Measurements from ENCODE around the gene PASK.

PASK gene

GRCh38 chr2:241154915-241155314 is 5.6 kb upstream of the PASK start:
- no peak for TF ChIP-seq CTCF (IDR thresholded peaks at IDR 0.05; ENCODE audit: borderline replicate concordance, insufficient read depth, low read depth, low read length)
- no peak overlapping the region for H3K4me3 ChIP-seq (ENCODE audit: low read depth, low read length)

GRCh38 chr2:241153616-241154015 is 4.3 kb upstream of the PASK start:
- H3K4me3 ChIP-seq (ENCODE audit: low read depth, low read length) = no peak overlapping the region
- no peak for TF ChIP-seq CTCF (IDR thresholded peaks at IDR 0.05; ENCODE audit: borderline replicate concordance, insufficient read depth, low read depth, low read length)

DNA sequence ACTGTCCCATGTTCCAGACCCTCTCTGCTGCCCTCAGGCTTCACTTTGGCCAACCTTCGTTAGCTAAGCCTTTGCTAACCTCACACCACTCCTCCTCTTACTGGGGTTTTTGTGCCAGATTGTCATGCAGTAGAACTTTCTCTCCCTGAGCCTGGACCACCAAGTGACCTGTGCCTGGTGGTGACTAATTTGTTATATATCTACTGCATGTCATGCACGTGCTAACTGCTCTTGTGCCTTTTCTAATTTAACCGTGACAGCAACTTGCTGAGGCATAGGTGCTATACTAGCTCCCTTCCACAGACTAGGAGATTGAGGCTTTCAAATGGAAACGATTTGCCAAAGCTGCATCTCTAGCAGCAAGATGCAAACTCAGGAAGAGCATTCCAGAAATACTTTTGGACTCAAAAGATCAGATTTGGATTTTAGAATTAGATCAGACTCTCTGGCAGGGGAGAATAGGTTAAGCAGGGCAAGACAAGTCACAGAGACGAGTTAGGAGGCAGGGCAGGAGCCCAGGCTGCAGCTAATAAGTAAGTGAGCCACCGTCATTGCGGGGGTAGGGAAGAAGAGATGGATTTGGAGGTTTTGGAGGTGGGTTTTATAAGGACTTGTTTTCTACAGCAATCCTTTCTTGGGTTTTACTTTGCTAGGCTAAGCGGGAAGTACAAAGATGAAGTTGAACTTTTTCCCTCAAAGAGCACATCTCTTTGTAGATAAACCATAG is 2.8 kb upstream of the PASK start:
- H3K4me3 ChIP-seq (ENCODE audit: low read depth, low read length) = no peak overlapping the region
- no peak for TF ChIP-seq CTCF (IDR thresholded peaks at IDR 0.05; ENCODE audit: borderline replicate concordance, insufficient read depth, low read depth, low read length)

DNA sequence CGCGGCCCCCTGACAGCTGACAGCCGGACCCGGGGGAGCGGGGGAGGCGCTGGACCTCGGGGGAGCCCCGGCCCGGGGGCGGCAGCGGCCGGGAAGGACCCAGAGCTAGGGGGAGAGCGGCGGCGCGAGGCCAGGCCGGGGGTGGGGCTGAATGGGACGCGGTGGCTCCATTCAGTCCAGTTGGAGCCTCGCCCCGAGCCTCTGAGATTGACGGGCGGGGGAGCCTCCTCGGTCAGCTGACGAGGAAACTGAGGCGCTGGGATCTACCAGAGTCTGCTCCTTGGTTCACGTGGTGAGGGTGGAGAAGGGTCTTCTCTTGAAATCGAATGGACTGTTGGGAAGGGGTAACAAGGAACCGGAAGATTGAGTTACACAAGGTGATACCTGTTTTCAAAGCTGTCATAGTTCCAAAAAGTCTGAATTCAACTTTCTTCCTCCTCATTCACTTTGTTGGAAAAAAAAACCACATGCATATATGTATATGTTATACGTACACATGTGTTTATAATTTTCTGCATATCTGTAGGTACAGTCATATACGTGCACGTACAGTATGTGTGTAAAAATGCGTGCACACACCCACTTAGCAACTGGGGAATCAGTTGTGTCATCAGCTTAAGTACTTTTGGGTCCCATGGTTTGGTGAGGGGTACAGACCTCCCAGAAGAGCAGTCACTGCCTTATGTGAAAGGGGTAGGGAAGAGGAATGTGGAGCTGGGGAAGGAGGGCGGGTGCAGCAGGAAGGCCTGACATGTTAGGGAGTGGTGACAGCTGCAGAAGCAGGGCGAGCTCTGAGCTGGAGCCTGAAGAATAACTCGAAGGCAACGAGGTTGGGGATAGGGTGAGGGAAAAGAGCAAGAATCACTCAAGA is 1.6 kb upstream of the PASK start:
- peak overlapping the region; percentile 68 for H3K4me3 ChIP-seq (ENCODE audit: low read depth, low read length)
- TF ChIP-seq CTCF (IDR thresholded peaks at IDR 0.05; ENCODE audit: borderline replicate concordance, insufficient read depth, low read depth, low read length) = no peak

- H3K4me3 ChIP-seq (ENCODE audit: low read depth, low read length) = peak within 1 kb of the TSS; percentile 68
- peak; percentile 48; the same call in 1 of the 2 replicates for TF ChIP-seq CTCF (IDR thresholded peaks at IDR 0.05; ENCODE audit: borderline replicate concordance, insufficient read depth, low read depth, low read length)
These were observed 820 bp upstream of the PASK start, which contains the start of gene PPP1R7 for GRCh38 chr2:241149925-241150659. TSS of gene PPP1R7 (plus strand) at chr2:241150467. CDS start at chr2:241150496, 29 bp downstream.

- TF ChIP-seq CTCF (IDR thresholded peaks at IDR 0.05; ENCODE audit: borderline replicate concordance, insufficient read depth, low read depth, low read length) = no peak
- peak overlapping the region; percentile 68 for H3K4me3 ChIP-seq (ENCODE audit: low read depth, low read length)
These were observed 328 bp upstream of the PASK start for GRCh38 chr2:241149675-241149924.

Data from GM12875 (cell line).